Upper lobe of left lung (tissue), 6 donors: ENCODE results near the gene COX20. TPM values are rescaled to one million over a fixed set of nuclear protein-coding genes. Genes with fewer than 3 reads are reported as not detected.

Source experiments
- ATAC-seq, 2 donors: fragments of 200-7000 bp; cut with Tn5 transposase; one replicate each; pipeline ENCODE4 v1.9.1; 2022; ENCODE audit warnings: mild to moderate bottlenecking in 2 of 2, moderate library complexity in 2 of 2; ENCODE audit not compliant: low FRiP score in 2 of 2
- DNase-seq, 2 donors: peaks; one replicate each; pipeline ENCODE4 v3.0.0-alpha.2; 2019 to 2020
- H3K27ac ChIP-seq, 4 donors: fragments of 200-600 bp; sonication (generic); one replicate each; pipeline ENCODE4 v1.5.1; 2016 to 2019
- H3K27me3 ChIP-seq, 4 donors: fragments of 200-600 bp; sonication (generic); one replicate each; pipeline ENCODE4 v1.5.1; 2017 to 2019
- H3K36me3 ChIP-seq, 4 donors: fragments of 200-600 bp; sonication (generic); one replicate each; pipeline ENCODE4 v1.5.1; 2016 to 2019
- H3K4me1 ChIP-seq, 4 donors: fragments of 200-600 bp; sonication (generic); one replicate each; pipeline ENCODE4 v1.5.1; 2018 to 2019
- H3K4me3 ChIP-seq, 4 donors: fragments of 200-600 bp; sonication (generic); one replicate each; pipeline ENCODE4 v1.5.1; 2017 to 2019; ENCODE audit warnings: mild to moderate bottlenecking in 2 of 4, moderate library complexity in 1 of 4
- H3K9me3 ChIP-seq, 4 donors: fragments of 200-600 bp; sonication (generic); one replicate each; pipeline ENCODE4 v1.5.1; 2018 to 2019
- CTCF ChIP-seq, 6 experiments: fragments of 450-650 bp in 4 of 6; fragments of 200-600 bp in 2 of 6; sonication (generic) in 2 of 6; IDR thresholded peaks; one replicate each; pipeline ENCODE4 v1.5.1; 2016 to 2019; ENCODE audit warnings: antibody characterized with exemption in 6 of 6
- EP300 ChIP-seq, 4 donors: sonication (generic); formaldehyde crosslinking; IDR thresholded peaks; one replicate each; pipeline ENCODE4 v1.5.1; 2017; ENCODE audit warnings: antibody characterized with exemption in 4 of 4, control low read depth in 2 of 4
- POLR2A ChIP-seq, 4 donors: fragments of 450-650 bp; IDR thresholded peaks; one replicate each; pipeline ENCODE4 v1.5.1; 2016 to 2017; ENCODE audit warnings: antibody characterized with exemption in 4 of 4, mild to moderate bottlenecking in 2 of 4
- POLR2AphosphoS5 ChIP-seq, 2 donors: sonication (generic); formaldehyde crosslinking; IDR thresholded peaks; one replicate each; pipeline ENCODE4 v1.5.1; 2017; ENCODE audit warnings: antibody characterized with exemption in 2 of 2
- WGBS, 2 donors: methylation state at CpG; one replicate each; pipeline ENCODE4 v1.1.5; 2017 to 2018; 5-methylcytosine and 5-hydroxymethylcytosine counted together
- total RNA-seq, 6 donors: library from RNA; depleted of rRNA in 4 of 6; stranded (reverse); fragments of >200 nt in 4 of 6; gene quantifications; one replicate each; pipeline versions ENCODE4 v1.1.0 to v1.2.1, GENCODE V29; 2016 to 2021
- donor health status: DM: no; HTN: no; CAD: no; lungs with moderate emphysema.
- donor health status: DM: no; HTN: yes; CAD: no; lungs with severe emphysema.

The COX20 gene
- total RNA-seq, 6 donors from 2014 or later = 9.4 to 35.3 (median 25.6) TPM

GRCh38 chr1:244843148-244843978, 7.9 kb downstream of the COX20 start:
- no peak for DNase-seq
- no peaks in the 10 kb centered on the region for H3K9me3 ChIP-seq
- no peak overlapping the region for H3K4me3 ChIP-seq
- H3K36me3 ChIP-seq = peaks cover 33 to 86% (median 36%) of the 10 kb centered on the region in 4 donors
- no peak overlapping the region for H3K27ac ChIP-seq
- TF ChIP-seq CTCF (IDR thresholded peaks at IDR 0.05) (no peak), POLR2A (IDR thresholded peaks at IDR 0.05) (no peak), POLR2AphosphoS5 (IDR thresholded peaks at IDR 0.05) (no peak), EP300 (IDR thresholded peaks at IDR 0.05) (no peak)
- no peak for ATAC-seq
- no peaks in the 10 kb centered on the region for H3K27me3 ChIP-seq
- 69 to 72% methylated on average over 6 of the region's 6 CpGs for WGBS, 2 donors
- H3K4me1 ChIP-seq = peaks cover 4 to 16% (median 14%) of the 10 kb centered on the region in 4 donors

GRCh38 chr1:244844155-244845121, 9.0 kb downstream of the COX20 start:
- H3K36me3 ChIP-seq = peaks cover 33 to 96% (median 37%) of the 10 kb centered on the region in 4 donors
- 85 to 89% methylated on average over 13 of the region's 13 CpGs for WGBS, 2 donors
- no peak for ATAC-seq

GRCh38 chr1:244846653-244847052, 11.2 kb downstream of the COX20 start:
- H3K27me3 ChIP-seq = no peaks in the 10 kb centered on the region
- no peak overlapping the region for H3K4me3 ChIP-seq
- DNase-seq = no peak
- no peak for ATAC-seq
- TF ChIP-seq CTCF (IDR thresholded peaks at IDR 0.05) = no peak
- TF ChIP-seq POLR2AphosphoS5 (IDR thresholded peaks at IDR 0.05) = no peak
- TF ChIP-seq POLR2A (IDR thresholded peaks at IDR 0.05) = no peak
- no peak for TF ChIP-seq EP300 (IDR thresholded peaks at IDR 0.05)
- H3K9me3 ChIP-seq = no peaks in the 10 kb centered on the region
- H3K36me3 ChIP-seq = peaks cover 36 to 96% (median 47%) of the 10 kb centered on the region in 4 donors
- WGBS, 2 donors = 91 to 94% methylated on average over 6 of the region's 6 CpGs
- H3K4me1 ChIP-seq = peaks cover 0 to 9% (median 4%) of the 10 kb centered on the region in 4 donors
- H3K27ac ChIP-seq = no peak overlapping the region

More at GRCh38 chr1:244844155-244845121, 9.0 kb downstream of the COX20 start:
- no peak overlapping the region for H3K27ac ChIP-seq
- H3K4me3 ChIP-seq = no peak overlapping the region
- H3K27me3 ChIP-seq = no peaks in the 10 kb centered on the region
- no peaks in the 10 kb centered on the region for H3K9me3 ChIP-seq
- peaks cover 3 to 13% (median 9%) of the 10 kb centered on the region in 4 donors for H3K4me1 ChIP-seq
- DNase-seq = no peak
- no peak for TF ChIP-seq POLR2A (IDR thresholded peaks at IDR 0.05)
- TF ChIP-seq POLR2AphosphoS5 (IDR thresholded peaks at IDR 0.05) = no peak
- no peak for TF ChIP-seq EP300 (IDR thresholded peaks at IDR 0.05)
- no peak for TF ChIP-seq CTCF (IDR thresholded peaks at IDR 0.05)

GRCh38 chr1:244849189-244849866, 13.9 kb downstream of the COX20 start:
- peaks cover 5 to 10% (median 9%) of the 10 kb centered on the region in 4 donors for H3K4me1 ChIP-seq

More at GRCh38 chr1:244849189-244849866, 13.9 kb downstream of the COX20 start:
- TF ChIP-seq EP300 (IDR thresholded peaks at IDR 0.05) = no peak
- no peak for TF ChIP-seq CTCF (IDR thresholded peaks at IDR 0.05)
- TF ChIP-seq POLR2A (IDR thresholded peaks at IDR 0.05) = no peak
- TF ChIP-seq POLR2AphosphoS5 (IDR thresholded peaks at IDR 0.05) = no peak
- Histone ChIP-seq H3K27ac (no peak overlapping the region), H3K27me3 (no peaks in the 10 kb centered on the region), H3K9me3 (no peaks in the 10 kb centered on the region), H3K4me3 (no peak overlapping the region), H3K36me3 (peaks cover 36 to 99% (median 44%) of the 10 kb centered on the region in 4 donors)
- no peak for ATAC-seq
- 45 to 55% methylated on average over 1 of the region's 1 CpG for WGBS, 2 donors
- DNase-seq = no peak
